H1 (cell line): ENCODE data around the gene FOXP2. TPM values are rescaled to one million over a fixed set of nuclear protein-coding genes. Genes with fewer than 3 reads are reported as not detected.

Experiments used
- BCL11A ChIP-seq, 2 experiments: IDR thresholded peaks; one replicate each; pipeline ENCODE4 v1.6.1; 2011; ENCODE audit warnings: low read depth in 2 of 2, low read length in 2 of 2, mild to moderate bottlenecking in 2 of 2
- CEBPB ChIP-seq: IDR thresholded peaks from 2 replicates; pipeline ENCODE4 v1.6.1; 2012; ENCODE audit warnings: low read depth, low read length
- HDAC2 ChIP-seq, 2 experiments: fragments of 300-600 bp in 1 of 2; sonication (generic) in 1 of 2; IDR thresholded peaks; 2 replicates each; pipeline ENCODE4 v1.6.1; 2011 to 2012; ENCODE audit warnings: low read depth in 2 of 2, low read length in 2 of 2, mild to moderate bottlenecking in 2 of 2, moderate library complexity in 2 of 2, borderline replicate concordance in 1 of 2, inconsistent platforms in 1 of 2
- PHF8 ChIP-seq: fragments of 200-600 bp; sonication (generic); conservative IDR thresholded peaks from 2 replicates; pipeline ENCODE4 v1.7.1; 2012; ENCODE audit warnings: low read depth, mild to moderate bottlenecking, inconsistent platforms, low read length, moderate library complexity
- polyA plus RNA-seq, 7 experiments: library from polyadenylated mRNA; depleted of rRNA in 3 of 7; stranded (reverse) in 5 of 7; unstranded in 2 of 7; fragments of >200 nt in 5 of 7; fragments of 200-250 nt in 2 of 7; gene quantifications; 1 replicate in 5 of 7; 2 replicates in 1 of 7; 4 replicates in 1 of 7; pipeline versions ENCODE4 v1.2.1 to v1.2.3, GENCODE V29; 2011 to 2013; ENCODE audit warnings: missing spikeins in 2 of 7, mixed read lengths in 2 of 7
- total RNA-seq: library from RNA; stranded (reverse); fragmentation: NEBNext Ultra II Directional; extraction: Animal tissue kit (Norgen Biotek cat#: 25700); gene quantifications from 2 replicates; pipeline ENCODE4 v1.2.1, GENCODE V29; 2021
- TF ChIP-seq, protein P1 (sequence below): IDR thresholded peaks from 2 replicates; pipeline ENCODE4 v1.6.1; 2012; ENCODE audit warnings: low read length, inconsistent platforms

The FOXP2 gene
- total and polyA plus RNA-seq, 2 of the 8 experiments (the other 6 are each of a cell fraction or from before 2014, with no cell fraction given): 0.09 to 0.43 TPM

DNA sequence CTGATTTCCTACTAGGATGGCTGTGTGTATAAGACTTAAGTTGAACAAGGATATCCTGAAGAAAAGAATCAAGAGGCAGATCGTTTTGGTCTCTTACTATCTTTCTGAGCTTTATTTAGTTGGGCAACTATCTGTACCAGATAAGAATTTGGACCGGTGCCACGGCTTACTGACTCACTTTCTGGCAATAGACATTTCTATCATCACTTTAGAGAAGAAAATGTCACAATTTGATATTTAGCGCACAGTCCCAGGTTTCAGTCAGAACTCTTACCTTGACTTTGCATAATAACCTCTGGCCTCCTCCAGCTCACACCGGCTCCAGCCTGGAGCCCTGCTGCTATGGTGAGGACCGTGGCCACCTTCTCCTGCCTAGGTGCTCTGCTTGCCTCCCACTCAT is 289.1 kb downstream of the FOXP2 start (continued):
- TF ChIP-seq, protein P1, sequence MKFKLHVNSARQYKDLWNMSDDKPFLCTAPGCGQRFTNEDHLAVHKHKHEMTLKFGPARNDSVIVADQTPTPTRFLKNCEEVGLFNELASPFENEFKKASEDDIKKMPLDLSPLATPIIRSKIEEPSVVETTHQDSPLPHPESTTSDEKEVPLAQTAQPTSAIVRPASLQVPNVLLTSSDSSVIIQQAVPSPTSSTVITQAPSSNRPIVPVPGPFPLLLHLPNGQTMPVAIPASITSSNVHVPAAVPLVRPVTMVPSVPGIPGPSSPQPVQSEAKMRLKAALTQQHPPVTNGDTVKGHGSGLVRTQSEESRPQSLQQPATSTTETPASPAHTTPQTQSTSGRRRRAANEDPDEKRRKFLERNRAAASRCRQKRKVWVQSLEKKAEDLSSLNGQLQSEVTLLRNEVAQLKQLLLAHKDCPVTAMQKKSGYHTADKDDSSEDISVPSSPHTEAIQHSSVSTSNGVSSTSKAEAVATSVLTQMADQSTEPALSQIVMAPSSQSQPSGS: no peak
- TF ChIP-seq CEBPB (no peak), HDAC2 (IDR thresholded peaks at IDR 0.05; ENCODE audit: borderline replicate concordance in 1 of 2, low read depth in 2 of 2, low read length in 2 of 2) (no peak), BCL11A (IDR thresholded peaks at IDR 0.05; ENCODE audit: low read depth in 2 of 2, low read length in 2 of 2) (no peak), PHF8 (no peak)
